MG63 (cell line): ENCODE results near the gene TDP2. TPM values are rescaled to one million over a fixed set of nuclear protein-coding genes. Genes with fewer than 3 reads are reported as not detected.
"Not testable (repeated sequence)": the region's sequence is repeated elsewhere in the genome, so short reads cannot be mapped to it uniquely, and the experiment has no call there.

ENCODE experiments used
- DNase-seq: peaks from one replicate; pipeline ENCODE4 v3.0.0-alpha.2; 2020
- H3K27me3 ChIP-seq: fragments of 250-450 bp; sonication (Bioruptor Pico); 2 replicates; pipeline ENCODE4 v1.5.1; 2020; ENCODE audit warnings: mild to moderate bottlenecking, moderate library complexity
- H3K36me3 ChIP-seq: fragments of 250-450 bp; sonication (Bioruptor Pico); 2 replicates; pipeline ENCODE4 v1.5.1; 2020; ENCODE audit warnings: mild to moderate bottlenecking, moderate library complexity
- H3K4me3 ChIP-seq: fragments of 250-450 bp; sonication (Bioruptor Pico); 2 replicates; pipeline ENCODE4 v1.5.1; 2020; ENCODE audit warnings: mild to moderate bottlenecking, moderate library complexity
- H3K9me3 ChIP-seq: fragments of 250-450 bp; sonication (Bioruptor Pico); 2 replicates; pipeline ENCODE4 v1.5.1; 2020; ENCODE audit warnings: mild to moderate bottlenecking, moderate library complexity
- total RNA-seq: library from RNA; depleted of rRNA; stranded (reverse); fragments of >200 nt; shearing (Covaris generic); gene quantifications from 2 replicates; pipeline ENCODE4 v1.2.3, GENCODE V29; 2014; ENCODE audit warnings: low replicate concordance

TDP2 gene
- total RNA-seq, 1 experiment from 2014 or later = 18.5 TPM

DNA sequence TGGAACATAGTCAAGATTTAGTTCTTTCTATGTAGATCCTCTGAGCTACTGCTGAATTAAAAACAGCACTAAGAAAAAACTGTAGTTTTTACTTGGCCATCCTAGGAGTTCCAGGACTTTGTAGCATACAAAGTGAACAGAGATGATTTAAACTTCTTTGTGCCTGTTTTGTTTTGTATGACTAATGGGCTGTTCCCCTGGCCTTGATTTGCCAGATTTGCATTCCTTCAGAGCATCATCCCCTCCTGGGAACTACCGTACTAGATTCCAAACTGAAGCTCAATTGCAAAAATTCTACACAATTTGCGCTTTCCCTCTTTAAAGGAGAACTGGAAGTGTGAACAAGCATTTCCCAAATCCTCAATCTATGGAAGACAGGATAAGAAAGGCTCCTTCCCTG, 23.3 kb upstream of the TDP2 start:
- no peak overlapping the region for H3K4me3 ChIP-seq
- no peaks in the 10 kb centered on the region for H3K27me3 ChIP-seq
- no peak for DNase-seq
- no peaks in the 10 kb centered on the region for H3K36me3 ChIP-seq
- H3K9me3 ChIP-seq = no peaks in the 10 kb centered on the region

DNA sequence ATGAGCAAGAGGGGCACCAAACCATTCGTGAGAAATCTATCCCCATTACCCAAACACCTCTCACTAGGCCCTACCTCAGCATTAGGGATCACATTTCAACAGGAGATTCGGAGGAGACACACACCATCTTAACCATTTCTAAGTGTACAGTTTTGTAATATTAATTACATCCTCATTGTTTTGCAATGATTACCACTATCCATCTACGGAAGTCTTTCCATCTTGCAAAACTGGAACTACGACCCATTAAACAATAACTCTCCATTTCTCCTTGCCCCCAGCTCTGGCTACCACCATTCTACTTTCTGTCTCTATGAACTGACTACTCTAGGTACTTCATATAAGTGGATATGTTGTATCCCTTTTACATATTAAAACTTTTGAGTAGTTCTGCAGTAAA, 20.2 kb upstream of the TDP2 start:
- DNase-seq = no peak
- Histone ChIP-seq H3K4me3 (no peak overlapping the region), H3K36me3 (no peaks in the 10 kb centered on the region), H3K9me3 (no peaks in the 10 kb centered on the region), H3K27me3 (no peaks in the 10 kb centered on the region)

DNA sequence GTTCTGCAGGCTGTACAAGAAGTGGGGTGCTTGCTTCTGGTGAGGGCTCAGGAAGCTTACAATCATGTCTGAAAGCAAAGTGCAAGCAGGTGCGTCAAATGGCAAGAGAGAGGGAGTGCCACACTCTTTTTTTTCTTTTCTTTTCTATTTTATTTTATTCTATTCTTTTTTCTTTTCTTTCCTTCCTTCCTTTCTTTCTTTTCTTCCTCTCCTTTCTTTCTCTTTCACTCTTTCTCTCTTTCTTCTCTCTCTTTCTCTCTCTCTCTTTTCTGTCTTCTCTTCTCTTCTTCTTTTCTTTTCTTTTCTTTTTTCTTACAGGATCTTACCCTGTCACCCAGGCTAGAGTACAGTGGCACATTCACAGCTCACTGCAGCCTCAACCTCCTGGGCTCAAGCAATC, 19.7 kb upstream of the TDP2 start:
- Histone ChIP-seq H3K36me3 (no peaks in the 10 kb centered on the region), H3K4me3 (no peak overlapping the region), H3K9me3 (no peaks in the 10 kb centered on the region), H3K27me3 (no peaks in the 10 kb centered on the region)
- no peak for DNase-seq

DNA sequence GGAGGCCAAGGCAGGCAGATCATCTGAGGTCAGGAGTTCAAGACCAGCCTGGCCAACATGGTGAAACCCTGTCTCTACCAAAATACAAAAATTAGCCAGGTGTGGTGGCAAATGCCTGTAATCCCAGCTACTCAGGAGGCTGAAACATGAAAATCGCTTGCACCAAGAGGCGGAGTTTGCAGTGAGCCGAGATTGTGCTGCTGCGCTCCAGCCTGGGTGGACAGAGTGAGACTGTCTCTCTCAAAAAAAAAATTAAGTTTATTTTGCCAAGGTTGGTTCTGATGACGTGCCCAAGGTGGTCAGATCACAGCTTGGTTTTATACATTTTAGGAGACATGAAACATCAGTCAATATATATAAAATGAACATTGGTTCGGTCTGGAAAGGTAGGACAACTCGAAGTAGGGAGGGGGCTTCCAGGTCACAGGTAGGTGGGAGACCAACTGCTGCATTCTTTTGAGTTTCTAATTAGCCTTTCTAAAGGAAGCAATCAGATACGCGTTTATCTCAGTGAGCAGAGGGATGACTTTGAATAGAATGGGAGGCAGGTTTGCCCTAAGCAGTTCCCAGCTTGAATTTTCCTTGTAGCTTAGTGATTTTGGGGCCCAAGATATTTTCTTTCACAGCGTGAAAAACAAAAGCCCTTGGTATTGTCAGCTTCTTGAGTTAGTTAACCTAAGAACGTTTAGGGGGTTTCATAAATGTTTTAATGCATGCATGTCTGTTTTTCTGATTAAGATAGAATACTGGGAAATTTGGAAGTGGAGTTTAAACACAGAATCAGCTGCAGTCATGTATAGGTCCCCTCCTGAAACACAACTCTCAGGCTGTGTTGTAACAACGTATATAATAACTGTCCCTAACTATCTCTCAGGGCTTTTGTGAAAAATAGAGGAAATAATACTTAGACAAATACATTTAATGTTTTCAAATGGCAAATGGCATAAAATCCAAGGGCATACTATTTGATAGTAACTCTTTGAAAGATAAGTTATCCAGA, 16.9 kb upstream of the TDP2 start:
- Histone ChIP-seq H3K27me3 (no peaks in the 10 kb centered on the region), H3K36me3 (no peaks in the 10 kb centered on the region), H3K4me3 (no peak overlapping the region), H3K9me3 (no peaks in the 10 kb centered on the region)
- DNase-seq = no peak

DNA sequence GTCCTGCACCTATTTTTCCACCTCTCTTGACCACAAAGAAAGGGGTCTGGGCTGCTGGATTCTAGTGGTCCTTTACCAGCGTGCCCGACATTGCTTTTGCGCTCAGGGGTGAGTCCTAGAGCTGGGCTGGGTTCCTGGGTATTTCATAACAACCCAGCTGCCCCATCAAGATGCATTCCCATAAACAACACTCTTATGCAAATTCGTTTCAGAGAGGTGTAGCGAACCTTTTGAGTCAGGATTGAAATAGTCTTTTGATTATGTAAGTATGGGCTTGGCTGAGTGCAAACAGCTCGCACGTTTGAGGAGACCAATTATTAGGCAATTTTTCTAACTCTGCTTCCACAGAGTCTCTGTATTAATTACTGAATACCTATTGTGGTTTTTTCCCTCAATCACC, 13.9 kb upstream of the TDP2 start:
- no peak for DNase-seq
- Histone ChIP-seq H3K27me3 (no peaks in the 10 kb centered on the region), H3K4me3 (no peak overlapping the region), H3K36me3 (no peaks in the 10 kb centered on the region), H3K9me3 (no peaks in the 10 kb centered on the region)

DNA sequence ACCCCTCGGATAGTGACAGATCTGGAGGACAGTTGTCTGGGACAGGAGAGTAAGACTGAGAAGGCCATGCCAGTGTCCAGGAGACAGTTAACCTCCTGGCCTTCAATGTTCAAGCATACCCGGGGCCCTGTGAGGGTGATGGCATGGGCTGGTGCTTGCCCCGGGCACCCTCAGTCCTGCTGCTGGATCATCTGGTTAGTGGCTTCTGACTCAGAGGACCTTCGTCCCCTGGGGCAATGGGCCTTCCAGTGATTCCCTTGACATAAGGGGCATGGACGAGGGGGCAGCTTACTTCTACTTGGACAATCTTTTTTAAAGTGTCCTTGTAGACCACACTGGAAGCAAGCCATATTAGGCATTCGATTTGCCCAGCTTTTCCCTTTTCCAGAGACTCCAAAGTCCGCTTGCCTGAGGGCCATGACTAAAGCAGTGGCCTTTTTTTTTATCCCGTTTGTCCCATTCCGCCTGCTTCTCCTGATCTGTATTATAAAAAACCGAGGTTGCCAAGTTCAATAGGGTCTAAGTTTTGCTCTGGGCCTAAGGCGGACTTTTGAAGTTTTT, 12.2 kb upstream of the TDP2 start:
- not testable (repeated sequence) for H3K4me3 ChIP-seq, DNase-seq, H3K36me3 ChIP-seq, H3K27me3 ChIP-seq, H3K9me3 ChIP-seq

DNA sequence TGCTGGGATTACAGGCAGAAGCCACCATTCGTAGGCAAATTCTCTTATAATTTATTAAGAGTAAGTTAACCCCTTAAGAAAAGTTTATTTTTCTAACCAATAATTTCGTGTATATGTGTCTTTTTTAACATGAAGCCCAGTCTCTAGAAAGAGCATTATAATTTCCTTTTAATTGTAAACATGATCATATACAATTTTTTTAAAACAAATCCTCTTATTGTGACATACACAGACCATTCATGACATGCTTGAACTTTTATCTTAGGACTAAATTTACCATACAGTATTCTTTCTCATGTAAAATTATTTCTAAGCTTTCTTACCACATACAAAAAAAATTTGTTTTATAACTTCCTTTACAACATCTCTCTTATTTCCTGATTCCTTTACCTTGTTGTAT, 6.9 kb upstream of the TDP2 start:
- H3K27me3 ChIP-seq = no peaks in the 10 kb centered on the region
- H3K36me3 ChIP-seq = no peaks in the 10 kb centered on the region
- no peak for DNase-seq
- no peaks in the 10 kb centered on the region for H3K9me3 ChIP-seq
- H3K4me3 ChIP-seq = no peak overlapping the region

DNA sequence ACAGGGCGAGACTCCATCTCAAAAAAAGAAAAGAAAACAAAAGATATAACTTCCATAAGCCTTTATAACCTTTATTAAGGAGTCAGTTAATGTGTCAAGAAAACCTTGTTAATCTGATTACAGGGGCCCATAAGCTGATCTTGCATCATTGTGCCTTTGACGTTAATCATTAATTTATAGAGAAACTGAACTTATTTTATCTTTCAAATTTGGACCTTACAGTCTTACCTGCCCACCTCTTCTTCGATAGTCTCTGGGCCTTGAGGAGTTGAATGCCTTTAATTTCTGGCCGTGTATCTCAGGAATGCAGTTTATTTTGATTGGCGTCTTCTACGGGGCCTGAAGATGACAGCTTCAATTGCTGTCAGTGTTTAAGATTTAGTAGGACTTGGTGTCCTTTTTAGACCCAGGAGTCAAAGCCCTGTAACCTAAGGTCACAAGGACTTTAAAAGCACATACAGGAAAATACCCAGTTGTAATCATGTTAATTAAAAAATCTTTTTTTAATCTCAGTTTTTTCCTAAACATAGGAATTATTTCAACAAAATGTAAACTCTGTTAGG, 6.0 kb upstream of the TDP2 start:
- Histone ChIP-seq H3K9me3 (no peaks in the 10 kb centered on the region), H3K4me3 (no peak overlapping the region), H3K27me3 (no peaks in the 10 kb centered on the region), H3K36me3 (no peaks in the 10 kb centered on the region)
- DNase-seq = no peak

DNA sequence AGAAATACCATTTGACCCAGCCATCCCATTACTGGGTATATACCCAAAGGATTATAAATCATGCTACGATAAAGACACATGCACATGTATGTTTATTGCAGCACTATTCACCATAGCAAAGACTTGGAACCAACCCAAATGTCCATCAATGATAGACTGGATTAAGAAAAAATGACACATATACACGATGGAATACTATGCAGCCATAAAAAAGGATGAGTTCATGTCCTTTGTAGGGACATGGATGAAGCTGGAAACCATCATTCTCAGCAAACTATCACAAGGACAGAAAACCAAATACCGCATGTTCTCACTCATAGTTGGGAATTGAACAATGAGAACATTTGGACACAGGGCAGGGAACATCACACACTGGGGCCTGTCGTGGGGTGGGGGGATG, 4.4 kb upstream of the TDP2 start:
- H3K9me3 ChIP-seq, DNase-seq, H3K36me3 ChIP-seq: not testable (repeated sequence)

DNA sequence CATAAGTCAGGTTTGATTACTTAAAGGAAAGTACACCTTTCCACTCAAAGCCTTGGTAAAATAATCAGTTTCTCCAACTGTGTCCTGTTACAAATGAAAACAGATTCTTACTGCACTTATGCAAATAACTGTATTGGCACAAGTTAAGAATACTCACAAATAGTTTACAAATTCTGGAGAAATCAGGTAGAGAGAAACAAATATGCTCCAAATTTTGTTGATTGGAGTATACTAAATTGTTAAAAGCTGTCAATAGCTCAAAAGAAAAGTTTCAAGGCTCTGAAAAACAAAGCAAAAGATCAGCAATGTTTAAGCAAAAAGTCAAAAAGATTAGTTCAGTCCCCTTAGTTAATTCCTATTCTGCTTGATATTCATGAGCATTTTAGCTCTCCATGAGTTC, 3.8 kb upstream of the TDP2 start:
- not testable (repeated sequence) for H3K27me3 ChIP-seq, H3K36me3 ChIP-seq, DNase-seq, H3K4me3 ChIP-seq, H3K9me3 ChIP-seq

More for the DNA sequence above, 4.4 kb upstream of the TDP2 start:
- not testable (repeated sequence) for H3K27me3 ChIP-seq, H3K4me3 ChIP-seq

DNA sequence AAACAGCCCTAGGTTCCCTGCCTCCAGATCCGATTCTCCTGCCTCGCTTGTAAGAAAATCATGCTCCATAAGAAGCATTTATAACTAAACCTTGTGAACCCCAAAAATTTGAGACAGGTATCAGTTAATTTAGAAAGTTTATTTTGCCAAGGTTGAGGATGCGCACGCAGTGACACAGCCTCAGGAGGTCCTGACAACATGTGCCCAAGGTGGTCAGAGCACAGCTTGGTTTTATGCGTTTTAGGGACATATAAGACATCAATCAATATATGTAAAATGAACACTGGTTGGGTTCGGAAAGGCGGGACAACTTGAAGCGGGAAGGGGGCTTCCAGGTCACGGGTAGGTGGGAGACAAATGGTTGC, 2.3 kb upstream of the TDP2 start:
- Histone ChIP-seq H3K36me3 (no peaks in the 10 kb centered on the region), H3K9me3 (no peaks in the 10 kb centered on the region), H3K27me3 (no peaks in the 10 kb centered on the region), H3K4me3 (no peak overlapping the region)
- DNase-seq = no peak

DNA sequence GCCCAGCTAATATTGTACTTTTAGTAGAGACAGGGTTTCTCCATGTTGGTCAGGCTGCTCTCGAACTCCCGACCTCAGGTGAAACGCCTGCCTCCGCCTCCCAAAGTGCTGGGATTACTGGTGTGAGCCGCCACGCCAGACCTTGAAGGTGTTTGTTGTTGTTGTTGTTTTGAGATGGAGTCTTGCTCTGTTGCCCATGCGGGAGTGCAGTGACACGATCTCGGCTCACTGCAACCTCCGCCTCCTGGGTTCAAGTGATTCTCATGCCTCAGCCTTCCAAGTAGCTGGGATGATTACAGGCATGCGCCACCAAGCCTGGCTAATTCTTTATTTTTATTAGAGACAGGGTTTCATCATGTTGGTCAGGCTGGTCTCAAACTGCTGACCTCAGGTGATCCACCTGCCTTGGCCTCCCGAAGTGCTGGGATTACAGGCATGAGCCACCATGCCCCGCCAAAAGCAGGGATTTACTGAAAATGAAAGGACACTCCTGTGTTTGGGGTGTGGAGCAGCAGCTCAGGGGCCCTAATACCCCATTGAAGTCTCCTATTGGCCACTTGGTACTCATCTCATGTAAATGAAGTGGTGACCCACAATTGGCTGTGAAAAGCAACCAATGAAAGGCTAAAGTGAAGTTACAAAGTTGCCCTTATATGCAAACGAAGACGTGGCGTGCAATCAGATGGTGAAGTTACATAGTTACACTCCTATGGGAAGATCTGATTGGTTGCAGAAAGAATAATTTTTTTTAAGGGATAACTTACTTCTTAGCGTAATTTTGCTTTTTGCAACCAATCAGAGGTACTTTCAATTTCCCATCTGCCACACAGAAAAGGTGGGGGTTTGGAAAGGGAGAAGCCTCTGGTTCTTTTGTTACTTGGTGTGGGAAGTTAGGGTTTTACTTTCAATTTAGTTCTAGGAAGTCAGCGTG, 1.6 kb upstream of the TDP2 start:
- H3K27me3 ChIP-seq, DNase-seq, H3K36me3 ChIP-seq, H3K4me3 ChIP-seq, H3K9me3 ChIP-seq: not testable (repeated sequence)

DNA sequence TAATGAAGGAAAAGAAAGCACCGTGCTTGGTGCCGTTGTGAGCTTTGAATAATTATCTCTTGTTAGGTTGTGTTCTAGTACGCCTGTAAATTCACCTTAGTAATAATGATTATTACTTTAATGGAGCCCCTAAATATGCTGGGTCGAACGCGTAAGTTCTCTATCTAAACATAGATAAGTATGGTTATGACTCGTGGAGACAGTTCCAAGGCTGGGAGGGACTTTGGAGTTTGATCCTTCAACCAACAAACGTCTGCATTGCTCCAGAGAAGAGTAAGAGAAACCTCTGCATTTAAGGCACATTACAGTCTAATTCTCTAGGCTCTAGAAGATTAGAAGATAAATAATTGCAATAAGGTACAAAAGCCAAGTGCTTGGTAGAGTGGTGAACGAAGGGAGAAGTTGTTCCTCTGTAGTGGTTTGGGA, 692 bp upstream of the TDP2 start:
- peak overlapping the region; percentile 76 for H3K4me3 ChIP-seq
- H3K36me3 ChIP-seq = no peaks in the 10 kb centered on the region
- no peaks in the 10 kb centered on the region for H3K9me3 ChIP-seq
- H3K27me3 ChIP-seq = no peaks in the 10 kb centered on the region
- DNase-seq = no peak

DNA sequence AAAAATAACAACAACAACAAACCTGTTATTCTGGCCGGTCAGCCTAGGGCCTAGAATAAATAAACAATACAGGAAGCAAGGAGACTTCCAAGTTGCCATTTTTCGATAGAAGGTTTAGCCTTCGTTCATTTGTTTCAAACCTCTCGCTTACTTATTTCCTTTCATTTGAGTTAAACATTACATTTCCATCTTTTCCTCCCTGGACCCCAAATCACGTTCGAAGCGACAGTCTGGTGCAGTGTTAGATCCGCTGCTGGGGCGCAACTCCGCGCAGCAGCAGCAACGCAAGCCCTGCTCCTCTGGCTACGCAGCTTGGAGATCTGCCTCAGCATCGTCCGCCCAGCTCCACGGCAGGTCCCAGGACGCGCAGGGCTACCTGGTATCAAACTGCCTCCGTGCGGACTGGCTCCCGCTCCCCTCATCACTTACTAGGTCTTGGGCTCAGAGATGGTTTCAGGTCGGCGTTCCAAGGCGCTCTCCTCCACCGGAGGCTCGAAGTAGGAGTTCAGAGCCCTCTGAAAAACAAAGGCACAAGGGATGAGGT, 530 bp downstream of the TDP2 start:
- Histone ChIP-seq H3K4me3 (peak overlapping the region; percentile 76), H3K36me3 (no peaks in the 10 kb centered on the region), H3K9me3 (no peaks in the 10 kb centered on the region), H3K27me3 (no peaks in the 10 kb centered on the region)
- peak; percentile 12 for DNase-seq

DNA sequence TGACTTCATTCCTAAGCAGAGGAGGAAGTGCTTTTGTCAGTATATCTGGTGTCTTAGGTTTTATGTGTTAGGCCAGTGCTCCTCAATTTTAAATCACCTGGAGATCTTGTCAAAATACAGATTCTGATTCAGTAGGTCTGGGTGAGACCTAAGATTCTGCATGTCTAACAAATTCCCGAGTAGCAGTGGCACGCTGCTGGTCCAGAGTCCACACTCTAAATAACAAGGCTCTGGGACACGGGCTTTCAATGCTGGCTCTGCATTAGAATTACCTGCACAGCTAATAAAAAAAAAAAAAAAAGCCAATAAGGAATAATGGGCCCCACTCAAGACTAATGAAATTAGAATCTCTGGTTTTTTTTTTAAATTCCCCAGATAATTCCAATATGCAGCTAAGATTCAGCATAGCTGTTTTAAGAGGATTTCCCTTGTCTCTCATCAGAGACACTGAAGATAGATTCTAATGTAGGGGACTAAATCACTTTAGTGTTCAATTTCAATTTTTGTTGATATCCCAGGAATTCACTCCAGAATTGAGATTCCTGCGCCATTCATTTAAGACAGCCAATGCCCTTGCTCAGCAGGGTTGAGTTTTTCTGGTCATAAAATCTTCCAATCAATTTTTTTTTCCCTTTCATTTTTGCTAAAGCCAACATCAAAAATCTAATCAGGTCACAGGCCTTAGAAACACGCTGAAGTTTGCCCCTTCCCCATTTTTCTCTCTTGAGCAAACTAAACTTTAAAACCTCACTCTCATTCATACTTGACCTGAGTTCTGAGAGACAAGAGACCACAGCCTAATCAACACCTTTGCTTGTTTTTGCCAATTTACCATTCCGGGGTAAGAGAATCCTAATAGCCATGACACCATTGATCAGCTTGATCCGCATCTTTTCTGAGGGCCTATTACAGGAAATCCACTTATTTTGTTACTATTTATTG, 2.4 kb downstream of the TDP2 start:
- Histone ChIP-seq H3K27me3 (no peaks in the 10 kb centered on the region), H3K4me3 (no peak overlapping the region), H3K9me3 (no peaks in the 10 kb centered on the region), H3K36me3 (no peaks in the 10 kb centered on the region)
- no peak for DNase-seq

DNA sequence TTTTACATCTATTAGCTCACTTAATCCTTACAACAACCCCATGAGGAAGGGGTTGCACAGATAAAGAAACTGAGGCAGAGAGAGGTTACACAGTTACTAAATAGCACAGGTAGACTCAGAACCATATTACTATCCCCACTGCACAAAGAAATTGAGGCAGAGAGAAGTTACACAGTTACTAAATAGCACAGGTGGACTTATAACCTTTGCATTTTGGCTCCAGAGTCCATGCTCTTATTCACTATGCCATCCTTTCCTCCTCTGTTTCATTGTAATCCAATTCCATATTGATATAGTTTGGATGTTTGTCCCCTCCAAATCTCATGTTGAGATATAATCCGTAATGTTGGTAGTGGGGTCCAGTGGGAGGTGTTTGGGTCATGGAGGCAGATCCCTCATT, 3.5 kb downstream of the TDP2 start:
- Histone ChIP-seq H3K4me3 (no peak overlapping the region), H3K9me3 (no peaks in the 10 kb centered on the region), H3K36me3 (no peaks in the 10 kb centered on the region), H3K27me3 (no peaks in the 10 kb centered on the region)
- no peak for DNase-seq
